GM18498 (cell line): ENCODE measurements around the gene CLEC4F.
"Not testable (repeated sequence)": the region's sequence is repeated elsewhere in the genome, so short reads cannot be mapped to it uniquely, and the experiment has no call there.

Experiments
- ATAC-seq: cut with Tn5 transposase; IDR thresholded peaks from one replicate; pipeline ENCODE4 v1.9.1; 2021; ENCODE audit warnings: mild to moderate bottlenecking, moderate library complexity; ENCODE audit not compliant: unreplicated experiment

CLEC4F gene

DNA sequence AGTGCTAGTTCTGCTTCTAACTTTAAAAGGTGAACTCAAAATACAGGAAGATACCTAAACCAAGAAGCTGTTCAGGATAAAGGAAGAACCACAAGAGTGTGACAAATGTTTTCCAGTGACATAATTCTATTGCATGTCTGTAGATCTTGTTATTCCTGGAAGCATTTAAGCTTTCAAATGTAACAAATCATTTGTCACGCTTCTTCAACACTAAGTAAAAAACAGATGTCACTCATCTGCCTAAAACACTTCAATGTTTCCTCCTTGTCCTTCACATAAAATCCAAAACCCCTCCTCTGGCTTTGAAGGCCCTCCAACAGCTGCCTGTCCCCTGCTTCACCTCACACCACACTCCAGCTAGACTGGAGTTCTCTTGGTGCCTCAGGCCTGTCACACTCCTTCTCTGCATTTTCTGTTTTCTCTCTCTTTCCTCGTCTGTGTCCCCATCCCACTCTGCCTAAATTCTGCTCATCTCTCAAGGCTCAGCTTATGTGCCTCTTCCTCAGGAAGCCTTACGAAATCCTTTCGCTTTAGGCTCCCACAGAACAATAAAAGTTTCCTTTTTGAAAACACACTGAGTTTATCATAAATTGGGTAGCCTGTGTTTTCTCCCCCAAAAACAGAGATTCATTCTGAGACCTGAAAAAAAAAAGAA lies 6.4 kb upstream of the CLEC4F start:
- ATAC-seq = no peak

DNA sequence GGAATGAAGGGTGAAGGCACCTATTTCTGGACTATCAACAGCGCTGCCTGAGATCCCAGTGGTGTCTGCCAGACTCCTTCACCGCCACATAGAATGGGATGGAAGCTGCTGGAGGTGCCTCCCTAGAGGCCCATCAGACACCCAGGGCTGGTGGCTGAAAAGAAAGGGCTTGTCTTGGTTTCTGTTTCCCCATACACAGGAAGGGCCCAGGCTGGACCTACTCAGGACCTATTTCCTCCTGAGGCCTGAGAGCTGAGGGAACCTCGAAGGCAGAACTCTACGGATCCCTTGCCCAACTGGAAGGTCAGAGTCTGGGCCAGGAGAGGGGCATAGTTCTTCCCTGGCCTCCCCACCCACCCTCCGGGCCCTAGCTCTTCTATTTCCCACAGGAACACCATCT lies 2.9 kb upstream of the CLEC4F start:
- no peak for ATAC-seq

DNA sequence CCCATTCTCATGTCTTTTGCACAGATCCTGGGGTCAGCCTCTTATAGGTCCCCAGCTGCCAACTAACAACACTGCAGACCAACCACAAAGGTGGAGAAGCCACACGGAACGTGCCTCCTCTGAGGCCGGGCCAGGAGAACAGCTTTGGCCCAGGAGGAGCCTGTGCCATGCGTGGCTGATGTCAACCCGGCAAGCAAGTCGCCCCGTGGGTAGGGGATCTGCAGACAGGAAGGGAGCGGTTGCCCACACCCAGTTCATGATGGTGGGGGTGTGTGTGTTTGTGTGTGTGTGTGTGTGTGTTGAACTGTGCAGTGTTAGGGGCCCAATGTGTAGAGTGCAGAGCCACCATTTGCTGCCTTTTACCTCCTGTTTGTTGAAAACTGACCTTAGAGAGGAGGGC lies 2.4 kb upstream of the CLEC4F start:
- ATAC-seq = no peak

GRCh38 chr2:70817284-70817954 lies 3.0 kb downstream of the CLEC4F start:
- ATAC-seq = no peak

GRCh38 chr2:70816726-70817125 lies 3.7 kb downstream of the CLEC4F start:
- ATAC-seq = no peak

DNA sequence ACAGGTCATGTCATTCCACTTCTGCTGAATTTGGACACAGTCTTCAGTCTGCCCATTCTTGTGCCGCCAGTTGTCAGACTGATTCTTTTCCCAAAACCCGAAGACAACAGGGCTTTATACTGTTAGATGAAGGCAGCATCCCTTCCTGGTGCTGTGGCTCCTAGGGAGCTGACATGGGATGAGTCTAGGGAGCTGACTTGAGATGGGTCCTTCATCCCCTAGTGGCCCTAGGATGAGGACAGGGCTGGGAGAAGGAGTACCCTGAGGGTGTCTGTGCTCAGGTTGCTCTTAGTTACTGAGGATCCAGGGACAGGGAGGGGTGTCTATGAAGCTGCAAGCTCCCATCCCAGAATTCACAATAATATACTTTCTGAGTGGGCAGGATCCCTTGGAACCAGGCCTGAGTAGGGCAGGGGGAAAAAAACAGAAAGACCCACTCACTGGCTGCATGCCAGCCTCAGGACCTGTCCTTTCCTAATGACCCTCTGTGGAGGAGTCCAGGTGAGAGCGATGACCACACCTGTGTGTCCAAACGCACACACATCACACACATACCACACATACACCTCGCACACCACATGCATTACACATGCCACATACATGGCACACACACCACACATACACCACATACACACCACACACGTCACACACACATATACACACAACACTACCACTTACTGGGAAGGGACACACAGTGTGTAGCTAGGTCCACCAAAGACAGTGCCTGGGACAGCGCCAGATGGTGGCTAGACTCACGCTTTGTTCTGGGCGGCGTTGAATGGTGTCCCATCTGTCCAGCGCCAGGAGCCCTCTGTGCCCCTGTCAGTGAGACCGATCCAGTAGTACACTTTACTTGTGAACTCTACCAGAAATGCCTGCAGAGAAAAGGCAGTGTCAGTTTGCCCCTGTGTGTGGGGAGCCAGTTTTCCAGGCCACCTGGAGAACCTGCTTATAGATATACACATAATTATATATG lies 11.1 kb downstream of the CLEC4F start:
- no peak for ATAC-seq

DNA sequence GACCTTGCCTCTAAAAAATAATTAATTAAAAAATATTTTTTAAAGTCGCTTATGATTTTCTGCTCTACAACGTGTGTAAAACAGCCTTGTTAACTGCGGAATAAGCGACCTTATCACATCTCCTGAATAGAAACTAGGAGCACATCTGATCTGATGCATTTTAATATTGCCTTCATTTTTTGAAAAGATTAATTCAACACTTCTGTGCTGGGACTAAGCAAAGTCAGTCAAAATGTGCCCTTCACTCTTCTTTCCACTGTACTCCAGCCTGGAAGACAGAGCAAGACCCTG lies 12.6 kb downstream of the CLEC4F start:
- no peak for ATAC-seq

- ATAC-seq = no peak
These were observed 13.1 kb downstream of the CLEC4F start for GRCh38 chr2:70807102-70807827.

GRCh38 chr2:70806620-70807019 lies 13.8 kb downstream of the CLEC4F start:
- ATAC-seq = no peak

- no peak for ATAC-seq
These were observed 14.4 kb downstream of the CLEC4F start for GRCh38 chr2:70806013-70806412.

DNA sequence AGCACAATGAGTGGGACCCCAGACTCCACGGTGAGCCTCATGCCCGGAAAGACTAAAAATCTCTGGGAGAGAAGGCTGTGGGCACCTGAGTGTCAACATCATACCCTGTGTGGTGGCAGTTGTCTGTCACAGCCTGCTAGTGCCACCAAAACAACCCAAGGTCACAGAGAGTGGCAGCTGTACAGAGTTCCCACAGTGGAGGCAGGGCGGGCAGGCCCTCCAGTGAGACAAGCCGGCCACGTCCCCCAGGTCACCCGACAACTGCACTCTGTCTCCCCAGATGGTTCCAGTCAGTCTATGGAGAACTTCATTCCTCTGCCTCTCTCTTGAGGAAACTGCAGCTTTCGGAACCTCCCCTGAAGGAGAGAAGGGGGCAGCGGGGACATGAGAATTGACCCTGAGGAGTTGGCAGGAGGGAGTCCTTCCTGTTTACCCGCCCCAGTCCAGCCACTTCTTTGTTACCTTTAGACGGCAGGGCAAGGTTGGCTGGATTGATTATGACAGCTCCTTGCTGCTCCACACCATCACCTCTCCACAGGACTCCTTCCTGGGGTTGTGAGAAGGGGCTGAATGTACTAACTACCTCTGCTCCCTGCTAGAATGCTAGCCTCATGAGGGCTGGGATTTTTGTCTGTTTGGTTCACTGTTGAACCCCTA lies 18.7 kb downstream of the CLEC4F start:
- no peak for ATAC-seq

DNA sequence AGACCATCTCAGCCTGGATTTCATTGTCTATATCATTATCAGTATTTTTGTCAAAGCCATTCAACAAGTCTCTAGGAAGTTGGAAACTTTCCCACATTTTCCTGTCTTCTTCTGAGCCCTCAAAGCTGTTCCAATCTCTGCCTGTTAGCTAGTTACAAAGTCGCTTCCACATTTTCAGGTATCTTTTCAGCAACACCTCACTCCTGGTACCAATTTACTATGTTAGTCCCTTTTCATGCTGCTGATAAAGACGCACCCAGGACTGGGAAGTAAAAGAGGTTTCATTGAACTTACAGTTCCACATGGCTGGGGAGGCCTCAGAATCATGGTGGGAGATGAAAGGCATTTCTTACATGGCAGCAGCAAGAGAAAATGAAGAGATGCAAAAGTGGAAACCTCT lies 20.7 kb downstream of the CLEC4F start:
- ATAC-seq = no peak

GRCh38 chr2:70797996-70798395 lies 22.4 kb downstream of the CLEC4F start:
- ATAC-seq = not testable (repeated sequence)

- ATAC-seq = no peak
These were observed 22.9 kb downstream of the CLEC4F start for GRCh38 chr2:70797506-70797905.

GRCh38 chr2:70796262-70796661 lies 24.1 kb downstream of the CLEC4F start:
- ATAC-seq = no peak

- ATAC-seq = no peak
These were observed 25.0 kb downstream of the CLEC4F start for GRCh38 chr2:70795164-70795995.

DNA sequence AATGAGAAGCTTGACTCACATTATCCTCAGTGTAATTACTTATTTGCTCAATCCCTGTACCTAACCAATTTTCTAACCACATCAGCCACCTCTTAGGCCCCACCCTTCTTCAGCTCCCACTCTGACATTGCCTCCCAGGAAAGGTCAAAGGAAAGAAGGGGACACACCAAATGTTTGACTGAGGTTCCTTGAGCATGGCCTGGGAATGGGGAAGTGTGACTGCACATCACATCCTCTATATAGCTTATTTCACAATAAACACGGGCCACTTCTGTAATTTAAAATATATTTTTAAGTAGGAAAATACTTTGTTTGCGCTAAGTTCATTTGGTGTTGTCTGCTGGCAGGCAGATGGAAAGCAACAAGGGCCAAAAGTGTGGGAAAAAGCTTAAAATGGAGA lies 26.9 kb downstream of the CLEC4F start:
- ATAC-seq = no peak

DNA sequence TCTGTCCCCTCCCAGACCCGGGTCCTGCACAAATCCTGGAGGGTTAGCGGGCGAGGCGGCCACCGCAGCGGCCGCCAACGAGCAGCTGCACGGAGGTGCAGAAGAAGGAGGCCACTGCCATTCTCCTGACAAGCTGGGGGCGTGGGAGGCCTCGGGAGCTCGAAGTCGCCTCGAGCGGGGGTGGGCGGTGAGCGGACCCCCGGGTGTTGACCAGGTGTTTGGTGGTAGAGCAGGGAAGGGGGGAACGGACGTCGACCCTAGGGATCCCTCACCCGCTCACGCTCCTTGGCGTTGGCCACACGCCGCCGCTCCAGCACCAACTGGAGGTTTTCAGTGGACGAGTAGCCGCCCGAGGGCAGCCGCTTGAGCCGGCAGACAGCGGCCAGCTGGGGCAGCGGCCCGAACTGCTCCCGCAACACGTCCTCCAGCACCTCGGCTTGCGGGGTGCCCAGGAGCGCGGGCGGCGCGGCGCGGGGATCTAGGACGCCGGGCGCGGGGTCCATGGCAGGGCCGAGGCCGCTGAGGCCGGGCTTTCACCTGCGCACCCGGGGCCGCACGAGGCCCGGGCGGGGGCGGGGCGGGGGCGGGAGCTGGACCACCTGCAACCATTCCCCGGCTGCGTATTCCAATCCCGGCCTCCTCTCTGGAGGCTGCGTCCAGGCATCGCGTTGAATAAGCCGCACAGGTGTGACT lies 30.1 kb downstream of the CLEC4F start, which contains the start of gene FIGLA:
TSS of gene FIGLA (minus strand) at position 508 of the 693 bp plus-strand sequence. CDS start at position 503, 5 bp downstream.
- ATAC-seq = no peak
